H1 (cell line): Measurements from ENCODE around the gene MED12L. TPM values are rescaled to one million over a fixed set of nuclear protein-coding genes. Genes with fewer than 3 reads are reported as not detected.

Experiments
- ASH2L ChIP-seq: fragments of 200-600, 300-600 bp; sonication (generic); IDR thresholded peaks from one replicate; pipeline ENCODE4 v1.7.1; 2017; ENCODE audit warnings: low read length
- CHD7 ChIP-seq: fragments of 300-600 bp; sonication (generic); IDR thresholded peaks from 2 replicates; pipeline ENCODE4 v1.7.1; 2012; ENCODE audit warnings: low read length, moderate library complexity, mild to moderate bottlenecking, inconsistent platforms; ENCODE audit not compliant: insufficient replicate concordance
- KDM4A ChIP-seq: IDR thresholded peaks from one replicate; pipeline ENCODE4 v1.7.1; 2012; ENCODE audit warnings: low read depth, mild to moderate bottlenecking, moderate library complexity, low read length, inconsistent platforms; ENCODE audit not compliant: severe bottlenecking
- RXRA ChIP-seq: IDR thresholded peaks from 2 replicates; pipeline ENCODE4 v1.6.1; 2011; ENCODE audit warnings: low read depth, mild to moderate bottlenecking, low read length, moderate library complexity; ENCODE audit not compliant: insufficient read depth
- SIRT6 ChIP-seq: IDR thresholded peaks from one replicate; pipeline ENCODE4 v1.7.1; 2012; ENCODE audit warnings: low read length, inconsistent platforms
- SIX5 ChIP-seq: IDR thresholded peaks from 2 replicates; pipeline ENCODE4 v1.6.1; 2011; ENCODE audit warnings: mild to moderate bottlenecking, low read depth, low read length
- TAF7 ChIP-seq: optimal IDR thresholded peaks from 2 replicates; pipeline ENCODE3; 2011; ENCODE audit warnings: low read depth, mild to moderate bottlenecking, inconsistent platforms, low read length, moderate library complexity, borderline replicate concordance
- TEAD4 ChIP-seq: IDR thresholded peaks from 2 replicates; pipeline ENCODE4 v1.6.1; 2012; ENCODE audit warnings: low read depth, low read length, inconsistent platforms, mixed read lengths
- polyA plus RNA-seq, 7 experiments: library from polyadenylated mRNA; depleted of rRNA in 3 of 7; stranded (reverse) in 5 of 7; unstranded in 2 of 7; fragments of >200 nt in 5 of 7; fragments of 200-250 nt in 2 of 7; gene quantifications; 1 replicate in 5 of 7; 2 replicates in 1 of 7; 4 replicates in 1 of 7; pipeline versions ENCODE4 v1.2.1 to v1.2.3, GENCODE V29; 2011 to 2013; ENCODE audit warnings: missing spikeins in 2 of 7, mixed read lengths in 2 of 7
- total RNA-seq: library from RNA; stranded (reverse); fragmentation: NEBNext Ultra II Directional; extraction: Animal tissue kit (Norgen Biotek cat#: 25700); gene quantifications from 2 replicates; pipeline ENCODE4 v1.2.1, GENCODE V29; 2021

MED12L gene
- total and polyA plus RNA-seq, 2 of the 8 experiments (the other 6 are each of a cell fraction or from before 2014, with no cell fraction given) = 3.6 to 26.2 TPM

- TF ChIP-seq CHD7 (no peak), TAF7 (no peak), RXRA (no peak), KDM4A (no peak), TEAD4 (no peak), SIRT6 (no peak), SIX5 (no peak), ASH2L (no peak)
Measured at GRCh38 chr3:151133175-151133574, 47.7 kb downstream of the MED12L start (continued).
